Amniotic epithelial cell (primary cell): ENCODE measurements around the gene LMO2.
A peak's percentile ranks its signal among the peaks of the same experiment; 100 is the strongest.
"Not testable (repeated sequence)": the region's sequence is repeated elsewhere in the genome, so short reads cannot be mapped to it uniquely, and the experiment has no call there.

Source experiments
- DNase-seq: peaks from one replicate; pipeline ENCODE4 v3.0.0-alpha.2; 2010; ENCODE audit warnings: low read depth

LMO2 gene

GRCh38 chr11:33861386-33861785 lies 30.5 kb downstream of the LMO2 start:
- DNase-seq = no peak

- no peak for DNase-seq
Measured at GRCh38 chr11:33860926-33861325, 30.9 kb downstream of the LMO2 start.

GRCh38 chr11:33859306-33859705 lies 32.6 kb downstream of the LMO2 start:
- no peak for DNase-seq

GRCh38 chr11:33857933-33858371 lies 33.9 kb downstream of the LMO2 start:
- peak; percentile 51 for DNase-seq

- DNase-seq = no peak
Measured at GRCh38 chr11:33855500-33855899, 36.4 kb downstream of the LMO2 start.

GRCh38 chr11:33848717-33849390 lies 43.0 kb downstream of the LMO2 start:
- no peak for DNase-seq

GRCh38 chr11:33847251-33847650 lies 44.6 kb downstream of the LMO2 start:
- DNase-seq = no peak

- no peak for DNase-seq
Measured at GRCh38 chr11:33844236-33844635, 47.6 kb downstream of the LMO2 start.

GRCh38 chr11:33843018-33843417 lies 48.9 kb downstream of the LMO2 start:
- DNase-seq = no peak

GRCh38 chr11:33842236-33842915 lies 49.5 kb downstream of the LMO2 start:
- no peak for DNase-seq

- not testable (repeated sequence) for DNase-seq
Measured at GRCh38 chr11:33838234-33838633, 53.6 kb downstream of the LMO2 start.

GRCh38 chr11:33837334-33837733 lies 54.5 kb downstream of the LMO2 start:
- not testable (repeated sequence) for DNase-seq

- DNase-seq = peak; percentile 97
Measured at GRCh38 chr11:33835143-33835878, 56.6 kb downstream of the LMO2 start.

- DNase-seq = no peak
Measured at GRCh38 chr11:33832676-33833075, 59.2 kb downstream of the LMO2 start.

- no peak for DNase-seq
Measured at GRCh38 chr11:33830903-33831648, 60.8 kb downstream of the LMO2 start.

GRCh38 chr11:33829430-33830141 lies 62.3 kb downstream of the LMO2 start:
- DNase-seq = peak; percentile 66

- no peak for DNase-seq
Measured at GRCh38 chr11:33828604-33829429, 63.1 kb downstream of the LMO2 start.

- no peak for DNase-seq
Measured at GRCh38 chr11:33827206-33827605, 64.7 kb downstream of the LMO2 start.

- no peak for DNase-seq
Measured at GRCh38 chr11:33825854-33826560, 65.9 kb downstream of the LMO2 start.

- DNase-seq = not testable (repeated sequence)
Measured at GRCh38 chr11:33822981-33823380, 68.9 kb downstream of the LMO2 start.
